H9 (cell line): Measurements from ENCODE around the gene KLF15. TPM values are rescaled to one million over a fixed set of nuclear protein-coding genes. Genes with fewer than 3 reads are reported as not detected.

Experiments
- DNase-seq: peaks from one replicate; pipeline ENCODE4 v3.0.0-alpha.2; 2017
- H2AFZ ChIP-seq: one replicate; pipeline ENCODE4 v1.6.1; 2013; ENCODE audit warnings: mild to moderate bottlenecking, low read length, control low read depth, moderate library complexity
- H2AK5ac ChIP-seq: 2 replicates; pipeline ENCODE4 v1.6.1; 2013; ENCODE audit warnings: low read length, control low read depth, mixed read lengths; ENCODE audit not compliant: insufficient read length
- H2BK120ac ChIP-seq: one replicate; pipeline ENCODE4 v1.6.1; 2013; ENCODE audit warnings: low read depth, mild to moderate bottlenecking, low read length, control low read depth, inconsistent platforms; ENCODE audit not compliant: poor library complexity, severe bottlenecking
- H2BK12ac ChIP-seq: 2 replicates; pipeline ENCODE4 v1.6.1; 2013; ENCODE audit warnings: low read length, control low read depth, mixed read lengths, low read depth; ENCODE audit not compliant: insufficient read length
- H2BK15ac ChIP-seq: 2 replicates; pipeline ENCODE4 v1.6.1; 2013; ENCODE audit warnings: low read depth, low read length, control low read depth
- H2BK20ac ChIP-seq: one replicate; pipeline ENCODE4 v1.6.1; 2013; ENCODE audit warnings: low read depth, mild to moderate bottlenecking, low read length, control low read depth, inconsistent platforms; ENCODE audit not compliant: poor library complexity, severe bottlenecking
- H2BK5ac ChIP-seq: 2 replicates; pipeline ENCODE4 v1.6.1; 2013; ENCODE audit warnings: low read length, control low read depth, mixed read lengths; ENCODE audit not compliant: insufficient read length
- H3K14ac ChIP-seq: 2 replicates; pipeline ENCODE4 v1.6.1; 2013; ENCODE audit warnings: low read length, control low read depth; ENCODE audit not compliant: insufficient read depth
- H3K18ac ChIP-seq: 2 replicates; pipeline ENCODE4 v1.6.1; 2013; ENCODE audit warnings: low read depth, mild to moderate bottlenecking, mixed read lengths, low read length, control low read depth; ENCODE audit not compliant: insufficient read length
- H3K23ac ChIP-seq: 2 replicates; pipeline ENCODE4 v1.6.1; 2013; ENCODE audit warnings: low read length, control low read depth, mixed read lengths, low read depth; ENCODE audit not compliant: insufficient read length
- H3K23me2 ChIP-seq: 2 replicates; pipeline ENCODE4 v1.6.1; 2013; ENCODE audit warnings: low read depth, mild to moderate bottlenecking, mixed read lengths, low read length, control low read depth; ENCODE audit not compliant: insufficient read length, poor library complexity, severe bottlenecking
- H3K27ac ChIP-seq: 2 replicates; pipeline ENCODE4 v1.5.1; 2013; ENCODE audit warnings: low read length, control low read depth, mixed read lengths, low read depth; ENCODE audit not compliant: insufficient read length
- H3K27me3 ChIP-seq: 2 replicates; pipeline ENCODE4 v1.6.1; 2013; ENCODE audit warnings: low read length, control low read depth, inconsistent platforms; ENCODE audit not compliant: insufficient read depth
- H3K4ac ChIP-seq: 2 replicates; pipeline ENCODE4 v1.6.1; 2013; ENCODE audit warnings: low read depth, mild to moderate bottlenecking, control low read depth, inconsistent platforms, low read length, moderate library complexity
- H3K4me1 ChIP-seq: 2 replicates; pipeline ENCODE4 v1.6.1; 2013; ENCODE audit warnings: low read length, control low read depth, inconsistent platforms; ENCODE audit not compliant: insufficient read depth
- H3K4me2 ChIP-seq: 2 replicates; pipeline ENCODE4 v1.6.1; 2013; ENCODE audit warnings: low read length, control low read depth, mixed read lengths; ENCODE audit not compliant: insufficient read length, insufficient read depth
- H3K56ac ChIP-seq: 2 replicates; pipeline ENCODE4 v1.6.1; 2013; ENCODE audit warnings: low read depth, mild to moderate bottlenecking, mixed read lengths, low read length, control low read depth; ENCODE audit not compliant: insufficient read length
- H3K79me1 ChIP-seq: 2 replicates; pipeline ENCODE4 v1.6.1; 2013; ENCODE audit warnings: low read depth, mild to moderate bottlenecking, moderate library complexity, low read length, control low read depth, inconsistent platforms; ENCODE audit not compliant: insufficient read depth, poor library complexity, severe bottlenecking
- H3K79me2 ChIP-seq: 2 replicates; pipeline ENCODE4 v1.6.1; 2013; ENCODE audit warnings: low read length, control low read depth, inconsistent platforms; ENCODE audit not compliant: insufficient read depth
- H3K9ac ChIP-seq: 2 replicates; pipeline ENCODE4 v1.6.1; 2013; ENCODE audit warnings: low read length, control low read depth, mixed read lengths; ENCODE audit not compliant: insufficient read length; ENCODE audit errors: extremely low read depth
- H3K9me3 ChIP-seq: one replicate; pipeline ENCODE4 v1.6.1; 2013; ENCODE audit warnings: low read depth, low read length, inconsistent platforms; ENCODE audit not compliant: control insufficient read depth
- H3T11ph ChIP-seq: one replicate; pipeline ENCODE4 v1.6.1; 2013; ENCODE audit warnings: mild to moderate bottlenecking, low read length, control low read depth, inconsistent platforms
- H4K20me1 ChIP-seq: one replicate; pipeline ENCODE4 v1.6.1; 2013; ENCODE audit not compliant: control insufficient read depth, insufficient read length, insufficient read depth
- H4K5ac ChIP-seq: 2 replicates; pipeline ENCODE4 v1.6.1; 2013; ENCODE audit warnings: low read depth, mild to moderate bottlenecking, mixed read lengths, low read length, control low read depth; ENCODE audit not compliant: insufficient read length
- H4K8ac ChIP-seq: replicated peaks from 2 replicates; pipeline ENCODE4 v1.6.1; 2013; ENCODE audit warnings: low read length, control low read depth, mixed read lengths, low read depth; ENCODE audit not compliant: insufficient read length
- H4K91ac ChIP-seq: 2 replicates; pipeline ENCODE4 v1.6.1; 2013; ENCODE audit warnings: low read depth, mild to moderate bottlenecking, moderate library complexity, mixed read lengths, low read length, control low read depth; ENCODE audit not compliant: insufficient read length
- H3K27ac Mint-ChIP-seq, 3 experiments: 2 replicates in 2 of 3; 3 replicates in 1 of 3; pipeline ENCODE4 v1.8.0; 2020 to 2021; ENCODE audit warnings: mixed read lengths in 3 of 3, mild to moderate bottlenecking in 1 of 3, moderate library complexity in 1 of 3
- H3K27me3 Mint-ChIP-seq: 2 replicates; pipeline ENCODE4 v1.8.0; 2021; ENCODE audit warnings: low read depth, mild to moderate bottlenecking, moderate library complexity, mixed read lengths
- H3K36me3 Mint-ChIP-seq, 3 experiments: 2 replicates in 2 of 3; 3 replicates in 1 of 3; pipeline ENCODE4 v1.8.0; 2020 to 2021; ENCODE audit warnings: low read depth in 3 of 3, mixed read lengths in 3 of 3; ENCODE audit not compliant: insufficient read depth in 1 of 3
- H3K4me1 Mint-ChIP-seq, 2 experiments: 2 replicates each; pipeline ENCODE4 v1.8.0; 2020; ENCODE audit warnings: mixed read lengths in 2 of 2
- H3K4me3 Mint-ChIP-seq, 2 experiments: 2 replicates in 1 of 2; 3 replicates in 1 of 2; pipeline ENCODE4 v1.8.0; 2020 to 2021; ENCODE audit warnings: mild to moderate bottlenecking in 2 of 2, mixed read lengths in 2 of 2, moderate library complexity in 1 of 2
- H3K9me3 Mint-ChIP-seq, 2 experiments: 2 replicates in 1 of 2; 3 replicates in 1 of 2; pipeline ENCODE4 v1.8.0; 2020; ENCODE audit warnings: mild to moderate bottlenecking in 2 of 2, mixed read lengths in 2 of 2, moderate library complexity in 1 of 2
- CTCF ChIP-seq: fragments of 200-600 bp; sonication (generic); conservative IDR thresholded peaks from 3 replicates; pipeline ENCODE4 v1.8.0; 2021; ENCODE audit warnings: antibody characterized with exemption, mild to moderate bottlenecking
- WGBS: extraction: QIAGEN DNeasy Blood & Tissue Kit; methylation state at CpG from one replicate; pipeline ENCODE4 v1.1.7; 2013; ENCODE audit warnings: missing lambda C conversion rate, low lambda C conversion rate, mixed read lengths; ENCODE audit not compliant: insufficient read length; ENCODE audit errors: extremely low coverage; 5-methylcytosine and 5-hydroxymethylcytosine counted together
- total RNA-seq: library from RNA; stranded (reverse); gene quantifications from 2 replicates; pipeline ENCODE4 v1.2.1, GENCODE V29; 2021

KLF15 gene
- total RNA-seq, 1 experiment from 2014 or later = 10.8 TPM

- Histone ChIP-seq H4K8ac (no peak overlapping the region), H4K91ac (no peak overlapping the region), H3K14ac (no peak overlapping the region), H2BK12ac (no peak overlapping the region), H3K18ac (no peak overlapping the region), H4K20me1 (no peaks in the 10 kb centered on the region), H3K4me1 (no peaks in the 10 kb centered on the region), H3T11ph (no peak overlapping the region), H3K4ac (no peak overlapping the region), H3K23ac (no peak overlapping the region), H3K4me2 (no peak overlapping the region), H3K79me2 (no peaks in the 10 kb centered on the region), H3K56ac (no peak overlapping the region), H3K27ac (no peak overlapping the region), H3K79me1 (no peaks in the 10 kb centered on the region), H2AFZ (no peak overlapping the region), H3K27me3 (no peaks in the 10 kb centered on the region), H2AK5ac (no peak overlapping the region), H2BK20ac (no peak overlapping the region), H2BK15ac (no peak overlapping the region; the same call in 1 of the 2 replicates), H3K9me3 (peaks cover 18% of the 10 kb centered on the region), H3K9ac (no peak overlapping the region), H3K23me2 (no peaks in the 10 kb centered on the region), H2BK5ac (no peak overlapping the region), H4K5ac (no peak overlapping the region), H2BK120ac (no peak overlapping the region)
- Mint-ChIP-seq H3K36me3 (peaks cover 6 to 42% (median 23%) of the 10 kb centered on the region in 3 experiments), H3K9me3 (peaks cover 39 to 46% of the 10 kb centered on the region in 2 experiments), H3K27ac (no peak overlapping the region), H3K27me3 (peaks cover 7% of the 10 kb centered on the region; the same call in 1 of the 2 replicates), H3K4me1 (peaks cover 3% of the 10 kb centered on the region in 2 experiments; a peak in 1 of 4 replicates), H3K4me3 (no peak overlapping the region)
- no peak for TF ChIP-seq CTCF
- DNase-seq = no peak
- WGBS = no CpG with 5 or more reads among the region's 4 CpGs
These were observed 30.6 kb downstream of the KLF15 start for GRCh38 chr3:126326629-126327028.
